Peyer's patch (tissue), 4 donors: ENCODE data around the gene LDLRAD3.

Source experiments
- POLR2A ChIP-seq, 2 donors: fragments of 450-650 bp; IDR thresholded peaks; one replicate each; pipeline ENCODE4 v1.5.1; 2017; ENCODE audit warnings: antibody characterized with exemption in 2 of 2, mild to moderate bottlenecking in 2 of 2, moderate library complexity in 2 of 2
- TF ChIP-seq, protein P1 (sequence below), 6 experiments: fragments of 450-650 bp in 4 of 6; fragments of 200-600 bp in 2 of 6; sonication (generic) in 1 of 6; IDR thresholded peaks; one replicate each; pipeline ENCODE4 v1.5.1; 2017 to 2019; ENCODE audit warnings: antibody characterized with exemption in 6 of 6, mild to moderate bottlenecking in 3 of 6, moderate library complexity in 1 of 6

DNA sequence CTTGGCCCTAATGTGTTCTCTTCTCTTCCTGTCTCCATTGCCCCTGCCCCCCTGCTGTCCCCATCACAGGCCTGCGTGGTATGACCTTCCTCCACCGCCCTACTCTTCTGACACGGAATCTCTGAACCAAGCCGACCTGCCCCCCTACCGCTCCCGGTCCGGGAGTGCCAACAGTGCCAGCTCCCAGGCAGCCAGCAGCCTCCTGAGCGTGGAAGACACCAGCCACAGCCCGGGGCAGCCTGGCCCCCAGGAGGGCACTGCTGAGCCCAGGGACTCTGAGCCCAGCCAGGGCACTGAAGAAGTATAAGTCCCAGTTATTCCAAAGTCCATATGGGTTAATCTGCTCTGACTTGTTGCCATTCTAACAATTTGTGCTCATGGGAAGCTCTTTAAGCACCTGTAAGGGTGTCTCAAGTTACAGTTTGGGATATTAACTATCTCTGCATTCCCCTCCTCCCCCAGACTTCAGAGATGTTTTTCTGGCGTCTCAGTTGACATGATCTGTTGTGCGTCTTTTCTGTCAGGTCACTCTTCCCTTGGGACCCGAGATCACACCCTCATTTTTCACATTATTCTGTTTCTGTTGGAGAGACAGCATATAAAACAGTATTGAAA is 285.3 kb downstream of the LDLRAD3 start:
- TF ChIP-seq, protein P1, sequence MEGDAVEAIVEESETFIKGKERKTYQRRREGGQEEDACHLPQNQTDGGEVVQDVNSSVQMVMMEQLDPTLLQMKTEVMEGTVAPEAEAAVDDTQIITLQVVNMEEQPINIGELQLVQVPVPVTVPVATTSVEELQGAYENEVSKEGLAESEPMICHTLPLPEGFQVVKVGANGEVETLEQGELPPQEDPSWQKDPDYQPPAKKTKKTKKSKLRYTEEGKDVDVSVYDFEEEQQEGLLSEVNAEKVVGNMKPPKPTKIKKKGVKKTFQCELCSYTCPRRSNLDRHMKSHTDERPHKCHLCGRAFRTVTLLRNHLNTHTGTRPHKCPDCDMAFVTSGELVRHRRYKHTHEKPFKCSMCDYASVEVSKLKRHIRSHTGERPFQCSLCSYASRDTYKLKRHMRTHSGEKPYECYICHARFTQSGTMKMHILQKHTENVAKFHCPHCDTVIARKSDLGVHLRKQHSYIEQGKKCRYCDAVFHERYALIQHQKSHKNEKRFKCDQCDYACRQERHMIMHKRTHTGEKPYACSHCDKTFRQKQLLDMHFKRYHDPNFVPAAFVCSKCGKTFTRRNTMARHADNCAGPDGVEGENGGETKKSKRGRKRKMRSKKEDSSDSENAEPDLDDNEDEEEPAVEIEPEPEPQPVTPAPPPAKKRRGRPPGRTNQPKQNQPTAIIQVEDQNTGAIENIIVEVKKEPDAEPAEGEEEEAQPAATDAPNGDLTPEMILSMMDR (IDR thresholded peaks at IDR 0.05), result no peak
- TF ChIP-seq POLR2A (IDR thresholded peaks at IDR 0.05), result no peak
